ENCODE data around the gene CTBP2. TPM values are rescaled to one million over a fixed set of nuclear protein-coding genes. Genes with fewer than 3 reads are reported as not detected.
"Not testable (repeated sequence)": the region's sequence is repeated elsewhere in the genome, so short reads cannot be mapped to it uniquely, and the experiment has no call there.

Gene CTBP2
- total RNA-seq, 1 donor from 2014 or later: 123 TPM

GRCh38 chr10:125085258-125086054 is 74.9 kb downstream of the CTBP2 start:
- DNase-seq (ENCODE audit: low read depth) (no peak), FAIRE-seq (no peak)
- Histone ChIP-seq H3K27me3 (ENCODE audit: control insufficient read depth, insufficient read depth, low read length) (no peaks in the 10 kb centered on the region), H3K36me3 (ENCODE audit: control insufficient read depth, insufficient read depth, low read length) (peaks cover 13% of the 10 kb centered on the region), H3K4me3 (ENCODE audit: low read depth, low read length) (no peak overlapping the region)
- TF ChIP-seq CTCF (IDR thresholded peaks at IDR 0.05; ENCODE audit: insufficient read depth, low read length, severe bottlenecking): no peak

DNA sequence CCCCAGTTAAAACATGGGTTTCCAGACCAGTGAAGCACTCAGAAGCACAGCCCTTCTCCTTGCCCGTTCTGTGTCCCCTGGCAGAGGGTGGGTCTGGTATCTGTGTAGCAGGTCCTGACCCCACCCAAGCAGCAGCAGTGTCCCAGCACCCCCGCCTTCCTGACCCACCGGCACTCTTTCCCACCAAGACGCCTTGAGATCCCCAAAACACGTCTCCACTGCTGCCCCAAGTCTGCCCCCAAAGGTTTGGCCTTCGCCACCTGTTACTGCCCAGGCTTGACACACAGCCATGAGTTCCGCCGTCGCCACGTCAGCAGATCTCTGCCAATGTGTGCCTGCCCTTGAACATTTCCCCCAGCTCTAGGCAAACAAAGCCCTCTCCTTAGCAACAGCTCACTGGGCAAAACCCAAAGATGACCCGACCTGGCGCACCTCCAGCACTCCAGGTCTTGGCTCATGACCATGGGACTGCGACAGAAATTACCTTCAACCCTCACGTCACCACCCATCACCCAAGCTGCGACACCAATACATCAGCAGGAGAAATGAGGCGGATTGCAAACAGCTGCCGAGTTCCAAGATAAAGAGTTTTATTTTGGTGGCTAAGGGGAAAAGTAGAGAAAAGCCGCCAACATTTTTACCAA is 75.6 kb downstream of the CTBP2 start:
- no peak overlapping the region for H3K4me3 ChIP-seq (ENCODE audit: low read depth, low read length)
- FAIRE-seq: no peak
- no peak for DNase-seq (ENCODE audit: low read depth)
- TF ChIP-seq CTCF (IDR thresholded peaks at IDR 0.05; ENCODE audit: insufficient read depth, low read length, severe bottlenecking): no peak
- peaks cover 13% of the 10 kb centered on the region for H3K36me3 ChIP-seq (ENCODE audit: control insufficient read depth, insufficient read depth, low read length)
- no peaks in the 10 kb centered on the region for H3K27me3 ChIP-seq (ENCODE audit: control insufficient read depth, insufficient read depth, low read length)

GRCh38 chr10:125084191-125084613 is 76.2 kb downstream of the CTBP2 start:
- H3K27me3 ChIP-seq (ENCODE audit: control insufficient read depth, insufficient read depth, low read length): no peaks in the 10 kb centered on the region
- H3K36me3 ChIP-seq (ENCODE audit: control insufficient read depth, insufficient read depth, low read length): peaks cover 13% of the 10 kb centered on the region
- no peak overlapping the region for H3K4me3 ChIP-seq (ENCODE audit: low read depth, low read length)
- DNase-seq (ENCODE audit: low read depth) (peak; percentile 88), FAIRE-seq (peak; percentile 64)
- TF ChIP-seq CTCF (IDR thresholded peaks at IDR 0.05; ENCODE audit: insufficient read depth, low read length, severe bottlenecking): peak; percentile 34

DNA sequence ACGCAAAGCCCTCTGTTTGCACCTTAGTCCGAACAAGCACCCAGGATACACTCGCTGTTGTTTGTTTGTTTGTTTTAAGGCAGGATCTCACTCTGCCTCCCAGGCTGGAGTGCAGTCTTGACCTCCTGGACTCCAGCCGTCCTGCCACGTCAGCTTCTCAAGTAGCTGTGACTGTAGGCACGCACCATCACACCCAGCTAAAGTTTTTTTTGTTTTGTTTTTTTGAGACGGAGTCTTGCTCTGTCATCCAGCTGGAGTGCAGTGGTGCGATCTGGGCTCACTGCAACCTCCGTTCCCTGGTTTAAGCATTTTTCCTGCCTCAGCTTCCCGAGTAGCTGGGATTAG is 76.8 kb downstream of the CTBP2 start:
- Histone ChIP-seq H3K36me3 (ENCODE audit: control insufficient read depth, insufficient read depth, low read length) (peaks cover 13% of the 10 kb centered on the region), H3K4me3 (ENCODE audit: low read depth, low read length) (no peak overlapping the region), H3K27me3 (ENCODE audit: control insufficient read depth, insufficient read depth, low read length) (no peaks in the 10 kb centered on the region)
- no peak for TF ChIP-seq CTCF (IDR thresholded peaks at IDR 0.05; ENCODE audit: insufficient read depth, low read length, severe bottlenecking)
- FAIRE-seq: no peak
- no peak for DNase-seq (ENCODE audit: low read depth)

DNA sequence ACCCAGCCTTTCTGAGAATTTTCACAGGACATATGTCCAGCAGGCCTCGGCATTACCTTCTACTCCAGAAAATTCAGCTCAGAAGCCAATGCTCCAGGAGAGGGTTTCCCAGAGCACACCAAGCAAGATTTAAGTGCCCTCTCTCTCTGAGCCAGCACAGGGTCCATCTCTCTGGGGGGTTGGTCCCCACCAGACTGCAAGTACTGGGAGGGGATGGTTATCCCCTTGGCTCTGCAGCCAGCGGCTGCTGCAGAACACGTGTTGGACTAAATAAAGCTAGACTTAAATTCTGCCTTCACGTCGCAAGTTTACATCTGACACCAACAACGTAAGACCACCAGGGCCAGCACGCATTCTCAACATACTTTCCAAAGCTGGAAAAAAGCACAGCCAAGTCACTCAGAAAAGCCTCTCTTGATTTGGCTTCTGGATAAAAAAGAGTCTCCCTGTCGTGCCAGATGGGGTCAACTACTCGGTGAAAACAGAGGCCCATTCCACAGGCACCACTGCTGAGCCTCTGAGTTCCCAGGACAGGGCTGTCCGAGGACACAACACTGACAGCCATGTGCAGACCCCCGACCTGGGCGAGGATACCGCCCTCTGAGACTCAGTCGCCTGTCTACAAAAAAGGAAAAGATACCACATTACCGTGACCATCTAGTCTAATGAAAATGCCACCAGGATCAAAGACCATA is 77.3 kb downstream of the CTBP2 start:
- no peak for DNase-seq (ENCODE audit: low read depth)
- Histone ChIP-seq H3K27me3 (ENCODE audit: control insufficient read depth, insufficient read depth, low read length) (no peaks in the 10 kb centered on the region), H3K36me3 (ENCODE audit: control insufficient read depth, insufficient read depth, low read length) (peaks cover 13% of the 10 kb centered on the region), H3K4me3 (ENCODE audit: low read depth, low read length) (no peak overlapping the region)
- FAIRE-seq: no peak
- TF ChIP-seq CTCF (IDR thresholded peaks at IDR 0.05; ENCODE audit: insufficient read depth, low read length, severe bottlenecking): no peak

GRCh38 chr10:125082471-125082870 is 77.9 kb downstream of the CTBP2 start:
- not testable (repeated sequence) for H3K4me3 ChIP-seq (ENCODE audit: low read depth, low read length); FAIRE-seq; H3K27me3 ChIP-seq (ENCODE audit: control insufficient read depth, insufficient read depth, low read length); DNase-seq (ENCODE audit: low read depth)
- peaks cover 16% of the 10 kb centered on the region for H3K36me3 ChIP-seq (ENCODE audit: control insufficient read depth, insufficient read depth, low read length)
